HEK293 (cell line): ENCODE measurements around the gene CRY2.

Source experiments
- FEZF1 ChIP-seq: fragments of 450-650 bp; formaldehyde crosslinking; IDR thresholded peaks from 2 replicates; pipeline ENCODE4 v1.5.1; 2016; ENCODE audit warnings: missing biosample characterization, missing genetic modification characterization
- GLI4 ChIP-seq: fragments of 450-650 bp; formaldehyde crosslinking; IDR thresholded peaks from 2 replicates; pipeline ENCODE4 v1.5.1; 2016; ENCODE audit warnings: missing biosample characterization, missing genetic modification characterization
- TCF7L2 ChIP-seq: IDR thresholded peaks from 2 replicates; pipeline ENCODE4 v1.6.1; 2011; ENCODE audit warnings: low read depth, mild to moderate bottlenecking, inconsistent platforms, low read length, moderate library complexity, borderline replicate concordance
- ZNF10 ChIP-seq: fragments of 450-650 bp; formaldehyde crosslinking; IDR thresholded peaks from 2 replicates; pipeline ENCODE4 v1.5.1; 2017; ENCODE audit warnings: missing biosample characterization, missing genetic modification characterization
- ZNF112 ChIP-seq: fragments of 450-650 bp; formaldehyde crosslinking; IDR thresholded peaks from 2 replicates; pipeline ENCODE4 v1.5.0; 2017; ENCODE audit warnings: missing biosample characterization, missing genetic modification characterization
- ZNF514 ChIP-seq: fragments of 450-650 bp; formaldehyde crosslinking; IDR thresholded peaks from 2 replicates; pipeline ENCODE4 v1.5.1; 2016; ENCODE audit warnings: missing biosample characterization, missing genetic modification characterization
- ZNF664 ChIP-seq: fragments of 450-650 bp; formaldehyde crosslinking; IDR thresholded peaks from 2 replicates; pipeline ENCODE4 v1.5.1; 2016; ENCODE audit warnings: missing biosample characterization, missing genetic modification characterization
- ZNF792 ChIP-seq: fragments of 450-650 bp; formaldehyde crosslinking; IDR thresholded peaks from 2 replicates; pipeline ENCODE4 v1.5.1; 2016; ENCODE audit warnings: missing biosample characterization, missing genetic modification characterization
- TF ChIP-seq, protein P1 (sequence below): fragments of 450-650 bp; formaldehyde crosslinking; IDR thresholded peaks from 2 replicates; pipeline ENCODE4 v1.5.1; 2016; ENCODE audit warnings: missing biosample characterization, missing genetic modification characterization
- TF ChIP-seq, protein P2 (sequence below): fragments of 450-650 bp; formaldehyde crosslinking; IDR thresholded peaks from 2 replicates; pipeline ENCODE4 v1.5.1; 2016; ENCODE audit warnings: missing biosample characterization, missing genetic modification characterization, low read depth

- TF ChIP-seq GLI4 (tag by site-specific recombination) (no peak), ZNF514 (tag by site-specific recombination) (no peak), TCF7L2 (no peak; the same call in 1 of the 2 replicates), FEZF1 (tag by site-specific recombination) (no peak), ZNF10 (tag by site-specific recombination) (no peak), ZNF112 (tag by site-specific recombination) (no peak), ZNF664 (tag by site-specific recombination) (no peak), ZNF792 (tag by site-specific recombination) (no peak)
- TF ChIP-seq, protein P1, sequence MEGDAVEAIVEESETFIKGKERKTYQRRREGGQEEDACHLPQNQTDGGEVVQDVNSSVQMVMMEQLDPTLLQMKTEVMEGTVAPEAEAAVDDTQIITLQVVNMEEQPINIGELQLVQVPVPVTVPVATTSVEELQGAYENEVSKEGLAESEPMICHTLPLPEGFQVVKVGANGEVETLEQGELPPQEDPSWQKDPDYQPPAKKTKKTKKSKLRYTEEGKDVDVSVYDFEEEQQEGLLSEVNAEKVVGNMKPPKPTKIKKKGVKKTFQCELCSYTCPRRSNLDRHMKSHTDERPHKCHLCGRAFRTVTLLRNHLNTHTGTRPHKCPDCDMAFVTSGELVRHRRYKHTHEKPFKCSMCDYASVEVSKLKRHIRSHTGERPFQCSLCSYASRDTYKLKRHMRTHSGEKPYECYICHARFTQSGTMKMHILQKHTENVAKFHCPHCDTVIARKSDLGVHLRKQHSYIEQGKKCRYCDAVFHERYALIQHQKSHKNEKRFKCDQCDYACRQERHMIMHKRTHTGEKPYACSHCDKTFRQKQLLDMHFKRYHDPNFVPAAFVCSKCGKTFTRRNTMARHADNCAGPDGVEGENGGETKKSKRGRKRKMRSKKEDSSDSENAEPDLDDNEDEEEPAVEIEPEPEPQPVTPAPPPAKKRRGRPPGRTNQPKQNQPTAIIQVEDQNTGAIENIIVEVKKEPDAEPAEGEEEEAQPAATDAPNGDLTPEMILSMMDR = no peak
- TF ChIP-seq, protein P2, sequence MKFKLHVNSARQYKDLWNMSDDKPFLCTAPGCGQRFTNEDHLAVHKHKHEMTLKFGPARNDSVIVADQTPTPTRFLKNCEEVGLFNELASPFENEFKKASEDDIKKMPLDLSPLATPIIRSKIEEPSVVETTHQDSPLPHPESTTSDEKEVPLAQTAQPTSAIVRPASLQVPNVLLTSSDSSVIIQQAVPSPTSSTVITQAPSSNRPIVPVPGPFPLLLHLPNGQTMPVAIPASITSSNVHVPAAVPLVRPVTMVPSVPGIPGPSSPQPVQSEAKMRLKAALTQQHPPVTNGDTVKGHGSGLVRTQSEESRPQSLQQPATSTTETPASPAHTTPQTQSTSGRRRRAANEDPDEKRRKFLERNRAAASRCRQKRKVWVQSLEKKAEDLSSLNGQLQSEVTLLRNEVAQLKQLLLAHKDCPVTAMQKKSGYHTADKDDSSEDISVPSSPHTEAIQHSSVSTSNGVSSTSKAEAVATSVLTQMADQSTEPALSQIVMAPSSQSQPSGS (tag by site-specific recombination) = no peak
Measured at GRCh38 chr11:45921561-45922424, 74.5 kb downstream of the CRY2 start.
